Skin epidermis (tissue), 12 donors: ENCODE data around the gene KDM4C.
"Not testable (repeated sequence)": the region's sequence is repeated elsewhere in the genome, so short reads cannot be mapped to it uniquely, and the experiment has no call there.

Experiments
- H3K27ac ChIP-seq, 21 experiments: fragments of 200-600 bp; sonication (generic) in 11 of 21; one replicate each; pipeline ENCODE4 v1.5.0; 2020; ENCODE audit warnings: mild to moderate bottlenecking in 3 of 21, inconsistent platforms in 2 of 21, moderate library complexity in 2 of 21
- H3K4me3 ChIP-seq, 7 experiments: fragments of 200-600 bp; sonication (generic) in 2 of 7; one replicate each; pipeline ENCODE4 v1.5.0; 2020; ENCODE audit warnings: inconsistent platforms in 2 of 7, mild to moderate bottlenecking in 2 of 7, moderate library complexity in 1 of 7

KDM4C gene

GRCh38 chr9:6757456-6758247, at the start of gene KDM4C:
Gene KDM4C (plus strand): TSS chr9:6757973. CDS start chr9:6792989, 35,016 bp downstream.
- Histone ChIP-seq H3K4me3 (peak within 1 kb of the TSS; percentile 52 to 98 (median 82)), H3K27ac (peak within 1 kb of the TSS; percentile 63 to 99 (median 96))

- H3K27ac ChIP-seq, result no peak overlapping the region
- no peak overlapping the region for H3K4me3 ChIP-seq
These were observed 49.0 kb upstream of the KDM4C start for GRCh38 chr9:6708732-6709131.

- Histone ChIP-seq H3K4me3 (no peak overlapping the region), H3K27ac (no peak overlapping the region)
These were observed 46.4 kb upstream of the KDM4C start for GRCh38 chr9:6711403-6711802.

DNA sequence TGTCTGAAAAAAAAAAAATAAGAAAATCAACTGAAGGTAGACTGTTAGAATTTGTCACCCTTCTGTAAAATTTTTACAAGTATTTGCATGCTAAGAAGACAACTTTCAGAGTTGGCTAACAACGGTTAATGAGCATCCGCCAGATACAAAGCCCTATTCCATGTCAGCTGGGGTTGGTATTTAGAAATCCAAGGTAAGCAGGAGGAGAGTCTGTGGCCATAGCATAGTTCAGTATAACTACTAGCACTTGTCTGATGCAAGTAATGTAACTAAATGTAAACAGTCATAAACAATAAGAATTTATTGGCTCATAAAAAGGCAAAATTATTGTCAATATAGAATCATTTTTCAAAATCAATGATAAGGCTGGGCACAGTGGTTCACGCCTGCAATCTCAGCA, 45.7 kb upstream of the KDM4C start:
- H3K27ac ChIP-seq, result no peak overlapping the region
- H3K4me3 ChIP-seq, result no peak overlapping the region

DNA sequence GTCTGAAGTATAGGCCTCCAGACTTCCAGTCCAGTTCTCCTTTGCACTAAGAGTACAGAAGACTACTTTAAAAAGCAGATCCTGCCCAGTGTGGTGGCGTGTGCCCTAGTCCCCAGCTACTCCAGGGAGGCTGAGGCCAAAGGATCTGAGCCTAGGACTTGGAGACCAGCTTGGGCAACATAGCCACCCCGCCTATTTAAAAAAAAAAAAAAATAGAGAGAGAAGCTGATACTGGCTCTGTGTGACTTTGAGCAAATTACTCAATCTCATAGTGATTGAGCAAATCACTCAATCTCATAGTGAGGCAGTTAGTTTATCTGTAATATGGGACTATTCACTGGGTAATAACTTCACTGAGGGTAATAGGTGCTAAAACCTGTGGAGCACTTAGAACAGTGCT, 43.6 kb upstream of the KDM4C start:
- H3K27ac ChIP-seq, result no peak overlapping the region
- H3K4me3 ChIP-seq, result no peak overlapping the region

GRCh38 chr9:6715153-6715754, 42.5 kb upstream of the KDM4C start:
- Histone ChIP-seq H3K27ac (peak overlapping the region in 4 of 21 experiments; percentile 58 to 87 (median 62)), H3K4me3 (peak overlapping the region in 6 of 7 experiments; percentile 26 to 56 (median 36))

GRCh38 chr9:6715755-6716643, 41.8 kb upstream of the KDM4C start:
- peak overlapping the region in 19 of 21 experiments; percentile 16 to 87 (median 58) for H3K27ac ChIP-seq
- peak overlapping the region; percentile 26 to 56 (median 43) for H3K4me3 ChIP-seq

GRCh38 chr9:6716766-6717165, 41.0 kb upstream of the KDM4C start:
- peak overlapping the region in 4 of 21 experiments; percentile 36 to 87 (median 68) for H3K27ac ChIP-seq
- H3K4me3 ChIP-seq, result peak overlapping the region in 5 of 7 experiments; percentile 30 to 56 (median 44)

- Histone ChIP-seq H3K4me3 (no peak overlapping the region), H3K27ac (no peak overlapping the region)
These were observed 33.8 kb upstream of the KDM4C start for GRCh38 chr9:6723881-6724420.

GRCh38 chr9:6733257-6733656, 24.5 kb upstream of the KDM4C start:
- no peak overlapping the region for H3K27ac ChIP-seq
- no peak overlapping the region for H3K4me3 ChIP-seq

DNA sequence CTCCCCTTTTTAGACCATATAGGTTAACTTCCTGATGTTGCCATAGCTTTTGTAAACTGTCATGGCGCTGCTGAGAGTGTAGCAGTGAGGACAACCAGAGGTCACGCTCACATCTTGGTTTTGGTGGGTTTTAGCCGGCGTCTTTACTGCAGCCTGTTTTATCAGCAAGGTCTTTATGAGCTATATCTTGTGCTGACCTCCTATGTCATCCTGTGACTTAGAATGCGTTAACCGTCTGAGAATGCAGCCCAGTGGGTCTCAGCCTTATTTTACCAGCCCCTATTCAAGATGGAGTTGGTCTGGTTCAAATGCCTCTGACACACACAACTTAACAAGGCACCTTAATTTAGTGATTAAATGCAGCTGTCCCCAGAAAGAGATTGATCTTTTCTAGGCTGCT, 23.9 kb upstream of the KDM4C start:
- Histone ChIP-seq H3K4me3 (no peak overlapping the region), H3K27ac (no peak overlapping the region)

DNA sequence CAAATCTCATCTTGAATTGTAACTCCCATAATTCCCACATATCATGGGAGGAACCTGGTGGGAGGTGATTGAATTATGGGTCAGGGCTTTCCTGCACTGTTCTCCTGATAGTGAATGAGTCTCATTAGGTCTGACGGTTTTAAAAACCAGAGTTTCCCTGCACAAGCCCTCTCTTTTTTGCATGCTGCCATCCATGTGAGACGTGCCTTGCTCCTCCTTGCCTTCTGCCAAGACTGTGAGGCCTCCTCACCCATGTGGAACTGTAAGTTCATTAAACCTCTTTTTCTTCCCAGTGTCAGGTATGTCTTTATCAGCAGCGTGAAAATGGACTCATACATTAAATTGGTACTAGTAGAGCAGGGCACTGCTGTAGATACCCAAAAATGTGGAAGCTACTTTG, 22.4 kb upstream of the KDM4C start:
- H3K4me3 ChIP-seq, result no peak overlapping the region
- no peak overlapping the region for H3K27ac ChIP-seq

- H3K4me3 ChIP-seq, result no peak overlapping the region
- H3K27ac ChIP-seq, result no peak overlapping the region
These were observed 18.6 kb upstream of the KDM4C start for GRCh38 chr9:6739218-6739617.

DNA sequence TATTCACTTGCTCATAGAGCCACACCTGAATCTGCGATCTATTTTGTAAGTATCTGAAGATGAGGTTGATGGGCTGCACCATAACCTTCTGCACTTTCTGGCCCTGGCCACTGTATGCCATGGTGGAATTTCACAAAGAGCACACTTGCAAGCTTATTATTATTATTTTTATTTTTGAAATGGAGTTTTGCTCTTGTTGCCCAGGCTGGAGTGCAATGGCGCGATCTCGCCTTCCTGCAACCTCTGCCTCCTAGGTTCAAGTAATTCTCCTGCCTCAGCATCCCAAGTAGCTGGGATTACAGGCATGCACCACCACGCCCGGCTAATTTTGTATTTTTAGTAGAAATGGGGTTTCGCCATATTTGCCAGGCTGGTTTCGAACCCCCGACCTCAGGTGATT, 8.9 kb upstream of the KDM4C start:
- not testable (repeated sequence) for H3K4me3 ChIP-seq, H3K27ac ChIP-seq

DNA sequence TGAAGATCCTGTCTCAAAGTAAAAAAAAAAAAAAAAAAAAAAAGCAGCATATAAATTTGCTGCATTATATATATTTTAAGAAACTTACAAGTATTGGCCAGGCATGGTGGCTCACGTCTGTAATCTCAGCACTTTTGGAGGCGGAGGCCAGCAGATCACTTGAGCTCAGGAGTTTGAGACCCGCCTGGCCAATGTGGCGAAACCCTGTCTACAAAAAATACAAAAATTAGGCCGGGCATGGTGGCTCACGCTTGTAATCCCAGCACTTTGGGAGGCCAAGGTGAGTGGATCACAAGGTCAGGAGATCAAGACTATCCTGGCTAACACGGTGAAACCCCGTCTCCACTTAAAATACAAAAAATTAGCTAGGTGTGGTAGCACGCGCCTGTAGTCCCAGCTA, 2.9 kb upstream of the KDM4C start:
- not testable (repeated sequence) for H3K27ac ChIP-seq, H3K4me3 ChIP-seq

DNA sequence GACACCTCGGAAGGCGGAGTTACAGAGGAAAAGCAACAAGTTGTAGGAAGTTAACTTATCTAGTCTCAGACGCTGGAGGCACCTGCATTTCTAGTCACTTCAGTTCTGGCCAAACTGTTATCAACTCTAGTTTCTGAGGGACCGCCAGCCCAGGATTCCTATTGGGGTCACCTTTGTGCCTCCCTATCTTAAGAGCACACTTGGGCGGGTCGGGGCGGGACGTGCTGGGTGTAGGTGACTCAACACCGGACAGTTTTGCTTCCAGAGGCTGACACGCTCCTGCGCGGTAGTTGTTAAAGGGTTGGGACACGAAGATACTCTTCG, 679 bp upstream of the KDM4C start:
- H3K27ac ChIP-seq, result peak overlapping the region; percentile 63 to 99 (median 96)
- peak overlapping the region; percentile 52 to 98 (median 82) for H3K4me3 ChIP-seq

DNA sequence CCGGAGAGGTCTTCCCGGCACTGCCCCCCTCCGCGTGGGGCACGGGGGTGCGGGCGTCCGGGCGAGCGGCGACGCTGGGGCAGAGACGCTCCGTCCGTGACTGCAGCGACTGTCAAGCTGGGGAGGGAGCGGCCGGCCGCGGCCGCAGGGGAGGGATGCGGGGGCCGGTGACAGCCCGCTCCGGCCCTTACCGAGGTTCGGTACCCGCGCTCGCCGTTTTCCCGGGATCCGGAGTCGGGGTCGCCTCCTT, 400 bp downstream of the KDM4C start:
- Histone ChIP-seq H3K4me3 (peak overlapping the region; percentile 52 to 98 (median 82)), H3K27ac (peak overlapping the region; percentile 63 to 99 (median 96))

GRCh38 chr9:6758498-6759184, 868 bp downstream of the KDM4C start:
- Histone ChIP-seq H3K27ac (peak overlapping the region; percentile 63 to 99 (median 96)), H3K4me3 (peak overlapping the region; percentile 52 to 98 (median 82))

- Histone ChIP-seq H3K27ac (peak overlapping the region in 20 of 21 experiments; percentile 88 to 99 (median 96)), H3K4me3 (peak overlapping the region; percentile 52 to 98 (median 82))
These were observed 1.6 kb downstream of the KDM4C start for GRCh38 chr9:6759185-6759977.
